ENCODE data around the gene RAET1L.

Gene RAET1L

GRCh38 chr6:150056916-150057315, 31.6 kb upstream of the RAET1L start:
- no peak overlapping the region for H3K27ac ChIP-seq
- TF ChIP-seq CTCF (conservative IDR thresholded peaks at IDR 0.05) (no peak), ZFX (IDR thresholded peaks at IDR 0.05) (no peak)

- TF ChIP-seq ZFX (IDR thresholded peaks at IDR 0.05): no peak
- no peak for TF ChIP-seq CTCF (conservative IDR thresholded peaks at IDR 0.05)
- H3K27ac ChIP-seq: no peak overlapping the region
Observed at GRCh38 chr6:150056156-150056555, 30.8 kb upstream of the RAET1L start.

- no peak overlapping the region for H3K27ac ChIP-seq
- TF ChIP-seq CTCF (conservative IDR thresholded peaks at IDR 0.05) (no peak), ZFX (IDR thresholded peaks at IDR 0.05) (no peak)
Observed at GRCh38 chr6:150055131-150055530, 29.8 kb upstream of the RAET1L start.

- no peak overlapping the region for H3K27ac ChIP-seq
- no peak for TF ChIP-seq ZFX (IDR thresholded peaks at IDR 0.05)
Observed at GRCh38 chr6:150053450-150053849, 28.1 kb upstream of the RAET1L start.

GRCh38 chr6:150050846-150051245, 25.5 kb upstream of the RAET1L start:
- no peak overlapping the region for H3K27ac ChIP-seq
- TF ChIP-seq ZFX (IDR thresholded peaks at IDR 0.05) (no peak), CTCF (conservative IDR thresholded peaks at IDR 0.05) (no peak)

GRCh38 chr6:150048099-150048498, 22.8 kb upstream of the RAET1L start:
- no peak overlapping the region for H3K27ac ChIP-seq
- TF ChIP-seq CTCF (conservative IDR thresholded peaks at IDR 0.05): no peak
- no peak for TF ChIP-seq ZFX (IDR thresholded peaks at IDR 0.05)

GRCh38 chr6:150046943-150047342, 21.6 kb upstream of the RAET1L start:
- no peak overlapping the region for H3K27ac ChIP-seq
- TF ChIP-seq CTCF (conservative IDR thresholded peaks at IDR 0.05): no peak
- TF ChIP-seq ZFX (IDR thresholded peaks at IDR 0.05): no peak

- TF ChIP-seq ZFX (IDR thresholded peaks at IDR 0.05): no peak
- H3K27ac ChIP-seq: no peak overlapping the region
Observed at GRCh38 chr6:150044621-150045145, 19.4 kb upstream of the RAET1L start.
